K562 (cell line): ENCODE results near the gene ZKSCAN4. TPM values are rescaled to one million over a fixed set of nuclear protein-coding genes. Genes with fewer than 3 reads are reported as not detected.

Experiments used
- ARID1B ChIP-seq: fragments of 450-650 bp; IDR thresholded peaks from 2 replicates; pipeline ENCODE4 v1.6.1; 2016; ENCODE audit warnings: antibody characterized with exemption, mild to moderate bottlenecking, inconsistent platforms
- BACH1 ChIP-seq: fragments of 200-800 bp; sonication (Bioruptor generic); IDR thresholded peaks from 2 replicates; pipeline ENCODE4 v1.6.1; 2016; ENCODE audit warnings: missing genetic modification characterization, missing compliant biosample characterization
- FOXK2 ChIP-seq, 2 experiments: fragments of 450-650 bp; IDR thresholded peaks in 1 of 2; conservative IDR thresholded peaks in 1 of 2; 2 replicates each; pipeline ENCODE4 v1.6.1; 2016; ENCODE audit warnings: low read depth in 2 of 2, mild to moderate bottlenecking in 1 of 2
- GATA2 ChIP-seq: sonication (generic); formaldehyde crosslinking; IDR thresholded peaks from 2 replicates; pipeline ENCODE4 v1.4.0; 2020; ENCODE audit warnings: mild to moderate bottlenecking, missing genetic modification reagents
- HDGF ChIP-seq: fragments of 450-650 bp; IDR thresholded peaks from 2 replicates; pipeline ENCODE4 v1.6.1; 2016
- NCOA1 ChIP-seq: fragments of 450-650 bp; IDR thresholded peaks from 2 replicates; pipeline ENCODE4 v1.6.1; 2016; ENCODE audit warnings: low read depth
- PHB ChIP-seq: fragments of 250-450 bp; sonication (Bioruptor Pico); IDR thresholded peaks from 2 replicates; pipeline ENCODE4 v1.5.0; 2021
- POLR3G ChIP-seq: IDR thresholded peaks from 2 replicates; pipeline ENCODE4 v1.6.1; 2011; ENCODE audit not compliant: insufficient read length, insufficient replicate concordance; ENCODE audit errors: extremely low read depth
- SMAD2 ChIP-seq: fragments of 150-350 bp; IDR thresholded peaks from 2 replicates; pipeline ENCODE4 v1.6.1; 2014; ENCODE audit warnings: low read depth, mild to moderate bottlenecking, low read length
- SPI1 ChIP-seq: IDR thresholded peaks from 2 replicates; pipeline ENCODE4 v1.6.1; 2011; ENCODE audit warnings: low read depth, low read length, control low read depth, borderline replicate concordance
- SREBF1 ChIP-seq: fragments of 150-350 bp; IDR thresholded peaks from 2 replicates; pipeline ENCODE4 v1.6.1; 2014; ENCODE audit warnings: antibody characterized with exemption, low read depth, low read length, borderline replicate concordance
- TOE1 ChIP-seq, 2 experiments: fragments of 450-650 bp in 1 of 2; sonication (generic) in 1 of 2; formaldehyde crosslinking in 1 of 2; IDR thresholded peaks; 2 replicates each; pipeline versions ENCODE4 v1.7.1 to v1.8.0; 2016 to 2022; ENCODE audit warnings: borderline replicate concordance in 2 of 2, mild to moderate bottlenecking in 2 of 2, antibody characterized with exemption in 1 of 2, inconsistent platforms in 1 of 2, low read depth in 1 of 2, missing genetic modification reagents in 1 of 2, moderate library complexity in 1 of 2
- ZNF174 ChIP-seq: fragments of 250-450 bp; sonication (Bioruptor Pico); IDR thresholded peaks from 2 replicates; pipeline ENCODE4 v1.4.0; 2020; ENCODE audit warnings: mild to moderate bottlenecking
- ZNF785 ChIP-seq: fragments of 250-450 bp; sonication (Bioruptor Pico); IDR thresholded peaks from 2 replicates; pipeline ENCODE4 v1.4.0; 2020; ENCODE audit warnings: mild to moderate bottlenecking
- polyA plus RNA-seq, 8 experiments: library from polyadenylated mRNA; depleted of rRNA in 4 of 8; stranded (reverse) in 5 of 8; unstranded in 3 of 8; fragments of >200 nt; fragmentation: Nextera tagmentation in 2 of 8; fragmentation: Illumina TruSeq in 1 of 8; extraction: Ambion mirVana in 2 of 8; extraction: Trizol in 1 of 8; gene quantifications; 2 replicates each; pipeline versions ENCODE4 v1.2.1 to v1.2.3, GENCODE V29; 2011 to 2014; ENCODE audit warnings: inconsistent platforms in 1 of 8, missing spikeins in 1 of 8
- total RNA-seq, 7 experiments: library from RNA; depleted of rRNA in 6 of 7; stranded (reverse); fragments of >200 nt in 6 of 7; fragmentation: Illumina TruSeq in 2 of 7; extraction: Trizol in 2 of 7; gene quantifications; 2 replicates each; pipeline versions ENCODE4 v1.2.1 to v1.2.3, GENCODE V29; 2011 to 2021; ENCODE audit warnings: low replicate concordance in 1 of 7
- TF ChIP-seq, protein P1 (sequence below): sonication (generic); formaldehyde crosslinking; IDR thresholded peaks from 2 replicates; pipeline ENCODE4 v1.8.1; 2023; ENCODE audit warnings: mild to moderate bottlenecking, missing genetic modification reagents
- TF ChIP-seq, protein P2 (sequence below), 2 experiments: fragments of 450-650 bp; formaldehyde crosslinking in 1 of 2; IDR thresholded peaks; 2 replicates each; pipeline versions ENCODE4 v1.4.0 to v1.6.1; 2014 to 2020; ENCODE audit warnings: mild to moderate bottlenecking in 2 of 2, borderline replicate concordance in 1 of 2, low read depth in 1 of 2

Gene ZKSCAN4
- total and polyA plus RNA-seq, 9 of the 15 experiments (the other 6 are each of a cell fraction or from before 2014, with no cell fraction given) = 1.2 to 5.3 (median 4.7) TPM

DNA sequence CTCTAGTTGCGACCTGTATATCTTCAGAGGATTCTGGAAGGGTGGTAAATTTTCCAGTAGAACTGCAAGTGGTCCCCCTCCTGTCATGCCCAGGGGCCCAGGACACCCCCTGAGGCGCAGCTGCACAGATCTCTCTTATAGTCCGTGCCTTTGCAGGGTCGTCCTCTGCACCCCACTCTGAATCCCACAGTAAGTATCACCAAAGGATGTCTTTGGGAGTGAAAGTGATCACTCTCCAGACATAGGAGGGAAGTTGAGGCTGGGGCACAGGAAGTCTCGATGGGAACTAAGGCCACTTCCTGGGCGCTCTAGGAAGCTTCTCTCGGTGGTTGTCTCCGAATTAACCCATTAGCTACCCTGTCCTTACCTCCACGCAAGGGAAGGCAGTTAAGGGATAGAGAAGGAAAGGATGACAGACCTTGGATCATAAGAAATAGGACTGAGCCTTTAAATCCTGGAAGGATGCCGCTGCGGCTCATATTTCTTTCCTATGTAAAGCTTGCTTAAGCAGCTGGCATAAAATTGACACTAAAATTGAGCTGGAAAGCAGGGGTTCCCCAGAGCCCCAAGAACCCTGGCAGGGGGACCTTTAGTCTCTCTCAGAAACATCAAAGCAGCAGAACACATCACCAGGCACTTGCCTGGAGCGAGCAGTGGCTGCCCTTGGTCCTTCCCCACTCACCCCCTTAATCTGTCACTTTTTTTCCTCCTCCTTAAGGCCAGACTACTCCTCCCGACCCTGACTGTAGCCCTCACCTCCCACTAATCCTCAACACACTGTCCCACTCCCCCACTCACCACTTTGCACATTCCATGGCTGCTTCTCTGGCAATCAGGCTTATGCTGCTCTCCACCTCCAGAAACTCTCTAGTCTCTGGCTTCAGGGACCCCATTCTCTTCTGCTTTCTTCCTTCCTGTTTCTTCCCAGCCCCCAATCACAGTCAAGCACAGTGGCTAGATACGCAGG lies at the start of gene ZKSCAN4 (continued):
- TF ChIP-seq BACH1 (tag) (no peak), PHB (CRISPR knock-in tag) (no peak), SMAD2 (no peak), SREBF1 (0 out of 2 replicates have a peak, but pooled peaks have one; percentile 27), SPI1 (peak; percentile 84; the same call in 1 of the 2 replicates), ZNF785 (CRISPR knock-in tag) (no peak), GATA2 (no peak), POLR3G (no peak), TOE1 (IDR thresholded peaks at IDR 0.05; ENCODE audit: borderline replicate concordance) (peak; percentile 66), TOE1 (CRISPR knock-in tag; IDR thresholded peaks at IDR 0.05; ENCODE audit: borderline replicate concordance, low read depth) (no peak; the same call in 1 of the 2 replicates), ZNF174 (CRISPR knock-in tag) (no peak), ARID1B (0 out of 2 replicates have a peak, but pooled peaks have one; percentile 7), HDGF (peak; percentile 97), NCOA1 (peak; percentile 94), FOXK2 (conservative IDR thresholded peaks at IDR 0.05 in 1 of 2, IDR thresholded peaks at IDR 0.05 in 1 of 2; ENCODE audit: low read depth in 2 of 2) (peak; percentile 62 to 82)
- TF ChIP-seq, protein P1, sequence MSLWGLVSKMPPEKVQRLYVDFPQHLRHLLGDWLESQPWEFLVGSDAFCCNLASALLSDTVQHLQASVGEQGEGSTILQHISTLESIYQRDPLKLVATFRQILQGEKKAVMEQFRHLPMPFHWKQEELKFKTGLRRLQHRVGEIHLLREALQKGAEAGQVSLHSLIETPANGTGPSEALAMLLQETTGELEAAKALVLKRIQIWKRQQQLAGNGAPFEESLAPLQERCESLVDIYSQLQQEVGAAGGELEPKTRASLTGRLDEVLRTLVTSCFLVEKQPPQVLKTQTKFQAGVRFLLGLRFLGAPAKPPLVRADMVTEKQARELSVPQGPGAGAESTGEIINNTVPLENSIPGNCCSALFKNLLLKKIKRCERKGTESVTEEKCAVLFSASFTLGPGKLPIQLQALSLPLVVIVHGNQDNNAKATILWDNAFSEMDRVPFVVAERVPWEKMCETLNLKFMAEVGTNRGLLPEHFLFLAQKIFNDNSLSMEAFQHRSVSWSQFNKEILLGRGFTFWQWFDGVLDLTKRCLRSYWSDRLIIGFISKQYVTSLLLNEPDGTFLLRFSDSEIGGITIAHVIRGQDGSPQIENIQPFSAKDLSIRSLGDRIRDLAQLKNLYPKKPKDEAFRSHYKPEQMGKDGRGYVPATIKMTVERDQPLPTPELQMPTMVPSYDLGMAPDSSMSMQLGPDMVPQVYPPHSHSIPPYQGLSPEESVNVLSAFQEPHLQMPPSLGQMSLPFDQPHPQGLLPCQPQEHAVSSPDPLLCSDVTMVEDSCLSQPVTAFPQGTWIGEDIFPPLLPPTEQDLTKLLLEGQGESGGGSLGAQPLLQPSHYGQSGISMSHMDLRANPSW (CRISPR knock-in tag) = 0 out of 2 replicates have a peak, but pooled peaks have one; percentile 64
- TF ChIP-seq, protein P2, sequence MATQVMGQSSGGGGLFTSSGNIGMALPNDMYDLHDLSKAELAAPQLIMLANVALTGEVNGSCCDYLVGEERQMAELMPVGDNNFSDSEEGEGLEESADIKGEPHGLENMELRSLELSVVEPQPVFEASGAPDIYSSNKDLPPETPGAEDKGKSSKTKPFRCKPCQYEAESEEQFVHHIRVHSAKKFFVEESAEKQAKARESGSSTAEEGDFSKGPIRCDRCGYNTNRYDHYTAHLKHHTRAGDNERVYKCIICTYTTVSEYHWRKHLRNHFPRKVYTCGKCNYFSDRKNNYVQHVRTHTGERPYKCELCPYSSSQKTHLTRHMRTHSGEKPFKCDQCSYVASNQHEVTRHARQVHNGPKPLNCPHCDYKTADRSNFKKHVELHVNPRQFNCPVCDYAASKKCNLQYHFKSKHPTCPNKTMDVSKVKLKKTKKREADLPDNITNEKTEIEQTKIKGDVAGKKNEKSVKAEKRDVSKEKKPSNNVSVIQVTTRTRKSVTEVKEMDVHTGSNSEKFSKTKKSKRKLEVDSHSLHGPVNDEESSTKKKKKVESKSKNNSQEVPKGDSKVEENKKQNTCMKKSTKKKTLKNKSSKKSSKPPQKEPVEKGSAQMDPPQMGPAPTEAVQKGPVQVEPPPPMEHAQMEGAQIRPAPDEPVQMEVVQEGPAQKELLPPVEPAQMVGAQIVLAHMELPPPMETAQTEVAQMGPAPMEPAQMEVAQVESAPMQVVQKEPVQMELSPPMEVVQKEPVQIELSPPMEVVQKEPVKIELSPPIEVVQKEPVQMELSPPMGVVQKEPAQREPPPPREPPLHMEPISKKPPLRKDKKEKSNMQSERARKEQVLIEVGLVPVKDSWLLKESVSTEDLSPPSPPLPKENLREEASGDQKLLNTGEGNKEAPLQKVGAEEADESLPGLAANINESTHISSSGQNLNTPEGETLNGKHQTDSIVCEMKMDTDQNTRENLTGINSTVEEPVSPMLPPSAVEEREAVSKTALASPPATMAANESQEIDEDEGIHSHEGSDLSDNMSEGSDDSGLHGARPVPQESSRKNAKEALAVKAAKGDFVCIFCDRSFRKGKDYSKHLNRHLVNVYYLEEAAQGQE (IDR thresholded peaks at IDR 0.05; ENCODE audit: borderline replicate concordance) = peak; percentile 10; the same call in 1 of the 2 replicates
- TF ChIP-seq, protein P2 (CRISPR knock-in tag; IDR thresholded peaks at IDR 0.05; ENCODE audit: low read depth) = no peak
